GM23338 (cell line): ENCODE measurements around the gene HSD11B1L. TPM values are rescaled to one million over a fixed set of nuclear protein-coding genes. Genes with fewer than 3 reads are reported as not detected.

Source experiments
- ATAC-seq: fragments of 200-7000 bp; cut with Tn5 transposase; 3 replicates; pipeline ENCODE4 v1.9.1; 2020
- DNase-seq: peaks from one replicate; pipeline ENCODE4 v3.0.0-alpha.2; 2015; ENCODE audit warnings: low spot score
- H2AFZ ChIP-seq: fragments of 200-600 bp; sonication (generic); 2 replicates; pipeline ENCODE4 v1.8.0; 2016; ENCODE audit warnings: antibody characterized with exemption, mild to moderate bottlenecking, moderate library complexity
- H3F3A ChIP-seq: fragments of 200-600 bp; sonication (generic); replicated peaks from 2 replicates; pipeline ENCODE4 v1.8.0; 2017; ENCODE audit warnings: antibody characterized with exemption, mixed run types, low read depth
- H3K27ac ChIP-seq: fragments of 200-600 bp; sonication (generic); 2 replicates; pipeline ENCODE4 v1.6.1; 2016; ENCODE audit warnings: low read depth
- H3K27me3 ChIP-seq: fragments of 200-600 bp; sonication (generic); 2 replicates; pipeline ENCODE4 v1.8.0; 2016; ENCODE audit warnings: mild to moderate bottlenecking, mixed run types, moderate library complexity; ENCODE audit not compliant: insufficient read depth
- H3K36me3 ChIP-seq: fragments of 200-600 bp; sonication (generic); 2 replicates; pipeline ENCODE4 v1.8.0; 2016; ENCODE audit warnings: mild to moderate bottlenecking; ENCODE audit not compliant: insufficient read depth
- H3K4me1 ChIP-seq: fragments of 200-600 bp; sonication (generic); 2 replicates; pipeline ENCODE4 v1.8.0; 2016; ENCODE audit warnings: mild to moderate bottlenecking, moderate library complexity; ENCODE audit not compliant: insufficient read depth
- H3K4me2 ChIP-seq: fragments of 200-600 bp; sonication (generic); 2 replicates; pipeline ENCODE4 v1.7.1; 2017; ENCODE audit warnings: mixed run types
- H3K4me3 ChIP-seq: fragments of 200-600 bp; sonication (generic); 2 replicates; pipeline ENCODE4 v1.6.1; 2016; ENCODE audit warnings: mixed run types
- H3K79me2 ChIP-seq: fragments of 200-600 bp; sonication (generic); replicated peaks from 2 replicates; pipeline ENCODE4 v1.8.0; 2017; ENCODE audit warnings: mild to moderate bottlenecking; ENCODE audit not compliant: insufficient read depth
- H3K9me2 ChIP-seq: fragments of 200-600 bp; sonication (generic); 2 replicates; pipeline ENCODE4 v1.8.0; 2017; ENCODE audit not compliant: insufficient read depth
- H4K20me1 ChIP-seq: fragments of 200-600 bp; sonication (generic); replicated peaks from 2 replicates; pipeline ENCODE4 v1.8.0; 2017; ENCODE audit warnings: mild to moderate bottlenecking; ENCODE audit not compliant: insufficient read depth
- H3K27ac Mint-ChIP-seq: 2 replicates; pipeline ENCODE4 v1.8.0; 2020; ENCODE audit warnings: inconsistent platforms, mild to moderate bottlenecking, moderate library complexity, mixed read lengths
- H3K27me3 Mint-ChIP-seq: 3 replicates; pipeline ENCODE4 v1.8.0; 2022; ENCODE audit warnings: low read depth, mild to moderate bottlenecking, moderate library complexity, mixed read lengths, inconsistent platforms; ENCODE audit not compliant: insufficient read depth, poor library complexity
- H3K36me3 Mint-ChIP-seq: 3 replicates; pipeline ENCODE4 v1.8.0; 2021; ENCODE audit warnings: low read depth, mild to moderate bottlenecking, inconsistent platforms, moderate library complexity, mixed read lengths
- H3K4me1 Mint-ChIP-seq: 3 replicates; pipeline ENCODE4 v1.8.0; 2020; ENCODE audit warnings: mild to moderate bottlenecking, inconsistent platforms, mixed read lengths
- H3K4me3 Mint-ChIP-seq: 3 replicates; pipeline ENCODE4 v1.8.0; 2021; ENCODE audit warnings: moderate library complexity, mild to moderate bottlenecking, inconsistent platforms, mixed read lengths
- H3K9me3 Mint-ChIP-seq: 3 replicates; pipeline ENCODE4 v1.8.0; 2020; ENCODE audit warnings: moderate library complexity, mild to moderate bottlenecking, inconsistent platforms, mixed read lengths
- CTCF ChIP-seq, 2 experiments: fragments of 200-600 bp in 1 of 2; sonication (generic) in 1 of 2; conservative IDR thresholded peaks; 2 replicates each; pipeline versions ENCODE4 v1.5.1 to v1.6.1; 2016 to 2017; ENCODE audit warnings: antibody characterized with exemption in 2 of 2, low read depth in 2 of 2, mild to moderate bottlenecking in 2 of 2, moderate library complexity in 1 of 2
- ETS1 ChIP-seq: IDR thresholded peaks from 2 replicates; pipeline ENCODE4 v1.6.1; 2016; ENCODE audit warnings: antibody characterized with exemption
- EZH2 ChIP-seq: fragments of 200-600 bp; sonication (generic); IDR thresholded peaks from one replicate; pipeline ENCODE4 v1.8.0; 2017; ENCODE audit warnings: antibody characterized with exemption, mild to moderate bottlenecking, low read depth; ENCODE audit not compliant: unreplicated experiment
- EZH2phosphoT487 ChIP-seq: fragments of 200-600 bp; sonication (generic); IDR thresholded peaks from one replicate; pipeline ENCODE4 v1.8.1; 2018; ENCODE audit warnings: antibody characterized with exemption; ENCODE audit not compliant: unreplicated experiment
- JUNB ChIP-seq: IDR thresholded peaks from one replicate; pipeline ENCODE4 v1.6.1; 2016; ENCODE audit warnings: antibody characterized with exemption; ENCODE audit not compliant: unreplicated experiment
- NANOG ChIP-seq: IDR thresholded peaks from 2 replicates; pipeline ENCODE4 v1.6.1; 2016; ENCODE audit warnings: antibody characterized with exemption, borderline replicate concordance
- POLR2AphosphoS5 ChIP-seq: IDR thresholded peaks from 2 replicates; pipeline ENCODE4 v1.6.1; 2016; ENCODE audit warnings: antibody characterized with exemption, low read depth
- REST ChIP-seq: IDR thresholded peaks from one replicate; pipeline ENCODE4 v1.6.1; 2018; ENCODE audit warnings: antibody characterized with exemption; ENCODE audit not compliant: unreplicated experiment
- STAT1 ChIP-seq: IDR thresholded peaks from one replicate; pipeline ENCODE4 v1.6.1; 2016; ENCODE audit warnings: antibody characterized with exemption; ENCODE audit not compliant: unreplicated experiment
- ZNF114 ChIP-seq: fragments of 250-450 bp; sonication (Bioruptor Pico); IDR thresholded peaks from 2 replicates; pipeline ENCODE4 v1.5.0; 2020; ENCODE audit warnings: mild to moderate bottlenecking, moderate library complexity
- ZNF331 ChIP-seq: fragments of 250-450 bp; sonication (Bioruptor Pico); IDR thresholded peaks from 2 replicates; pipeline ENCODE4 v1.5.0; 2020; ENCODE audit warnings: low read depth, mild to moderate bottlenecking, moderate library complexity
- ZNF462 ChIP-seq: fragments of 250-450 bp; sonication (Bioruptor Pico); IDR thresholded peaks from 2 replicates; pipeline ENCODE4 v1.5.0; 2020; ENCODE audit warnings: mild to moderate bottlenecking, moderate library complexity
- polyA plus RNA-seq: library from polyadenylated mRNA; unstranded; fragments of >200 nt; fragmentation: Nextera tagmentation; extraction: Ambion mirVana; gene quantifications from 2 replicates; pipeline ENCODE4 v1.2.1, GENCODE V29; 2016
- total RNA-seq: library from RNA; depleted of rRNA; stranded (reverse); fragments of >200 nt; shearing (Covaris generic); gene quantifications from 2 replicates; pipeline ENCODE4 v1.2.3, GENCODE V29; 2014

The HSD11B1L gene
- total and polyA plus RNA-seq, 2 experiments from 2014 or later: 12.9 to 18.4 TPM

GRCh38 chr19:5676772-5677105 lies 4.1 kb upstream of the HSD11B1L start:
- no peak overlapping the region for H3K27ac Mint-ChIP-seq
- Histone ChIP-seq H3K4me1 (no peaks in the 10 kb centered on the region; the same call in 1 of the 2 replicates), H3K36me3 (no peaks in the 10 kb centered on the region), H4K20me1 (no peaks in the 10 kb centered on the region; the same call in none of the 2 replicates), H3K79me2 (no peaks in the 10 kb centered on the region), H3K27ac (no peak overlapping the region), H2AFZ (no peak overlapping the region), H3K27me3 (no peaks in the 10 kb centered on the region), H3K4me2 (no peak overlapping the region), H3K4me3 (no peak overlapping the region), H3F3A (0 out of 2 replicates have a peak, but pooled peaks cover 4% of the 10 kb centered on the region), H3K9me2 (peaks cover 3% of the 10 kb centered on the region)
- no peaks in the 10 kb centered on the region for H3K9me3 Mint-ChIP-seq
- H3K4me1 Mint-ChIP-seq: peaks cover 17% of the 10 kb centered on the region
- H3K27me3 Mint-ChIP-seq: peaks cover 33% of the 10 kb centered on the region
- no peak for ATAC-seq
- TF ChIP-seq STAT1 (no peak), REST (no peak), ZNF462 (CRISPR knock-in tag) (no peak), EZH2phosphoT487 (no peak), NANOG (no peak), JUNB (no peak), EZH2 (no peak), ETS1 (no peak), ZNF331 (CRISPR knock-in tag) (no peak), POLR2AphosphoS5 (no peak), ZNF114 (no peak), CTCF (conservative IDR thresholded peaks at IDR 0.05; ENCODE audit: low read depth in 2 of 2) (no peak)
- H3K36me3 Mint-ChIP-seq: peaks cover 14% of the 10 kb centered on the region
- no peak overlapping the region for H3K4me3 Mint-ChIP-seq
- no peak for DNase-seq
